Stimulated activated CD4-positive, alpha-beta T cell treated with anti-CD3 and anti-CD28 coated beads, TNF-alpha, amount 100 ng/mL, for 1 hour (primary cell): ENCODE data around the gene NRXN2.

Experiments used
- DNase-seq, 3 donors: peaks; one replicate each; pipeline ENCODE4 v3.0.0-alpha.2; 2020; ENCODE audit warnings: low read depth in 3 of 3, low spot score in 1 of 3

NRXN2 gene

DNA sequence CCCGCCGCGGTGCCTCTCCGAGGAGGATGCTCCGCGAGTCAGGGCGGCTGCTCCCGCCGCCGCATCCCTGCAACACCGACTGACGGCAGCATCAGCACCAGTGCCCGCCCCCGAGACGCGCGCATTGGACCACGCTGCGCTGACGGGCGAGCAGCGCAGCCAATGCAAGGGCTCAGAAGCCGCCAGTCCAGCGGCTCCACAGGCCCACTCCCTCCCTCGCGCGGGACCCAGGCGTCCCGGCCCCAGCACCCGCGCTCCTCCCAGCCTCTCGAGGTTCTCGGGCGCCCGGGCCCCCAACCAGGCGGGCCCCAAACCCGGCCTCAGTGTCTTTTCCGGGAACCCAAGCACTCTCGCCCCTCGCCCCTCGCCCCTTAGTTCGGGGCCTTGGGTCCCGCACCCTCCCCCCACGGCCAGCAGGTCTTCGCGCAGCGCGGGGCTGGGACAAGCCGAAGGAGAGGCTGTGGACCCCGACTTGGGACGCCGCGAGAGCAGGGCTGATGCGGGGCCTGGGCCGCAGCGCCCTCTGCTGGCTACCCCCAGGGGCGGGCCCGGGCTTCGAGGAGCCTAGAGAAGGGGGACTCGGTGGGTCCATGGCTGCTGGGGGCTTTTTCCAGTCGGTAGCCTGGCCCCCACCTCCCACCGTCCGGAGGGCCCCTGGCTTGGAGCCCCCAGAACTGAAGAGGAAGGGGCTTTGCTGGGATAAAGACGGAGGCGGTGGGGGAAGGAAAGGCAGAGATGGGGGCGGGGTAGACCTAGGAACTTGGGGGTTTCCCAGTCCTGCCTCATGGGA lies at the start of gene NRXN2:
NRXN2 (minus strand) TSS at position 81 of the 790 bp plus-strand sequence. CDS start 9,498 bp downstream, outside the sequence.
- peak; percentile 57 to 75 (median 72) for DNase-seq

DNA sequence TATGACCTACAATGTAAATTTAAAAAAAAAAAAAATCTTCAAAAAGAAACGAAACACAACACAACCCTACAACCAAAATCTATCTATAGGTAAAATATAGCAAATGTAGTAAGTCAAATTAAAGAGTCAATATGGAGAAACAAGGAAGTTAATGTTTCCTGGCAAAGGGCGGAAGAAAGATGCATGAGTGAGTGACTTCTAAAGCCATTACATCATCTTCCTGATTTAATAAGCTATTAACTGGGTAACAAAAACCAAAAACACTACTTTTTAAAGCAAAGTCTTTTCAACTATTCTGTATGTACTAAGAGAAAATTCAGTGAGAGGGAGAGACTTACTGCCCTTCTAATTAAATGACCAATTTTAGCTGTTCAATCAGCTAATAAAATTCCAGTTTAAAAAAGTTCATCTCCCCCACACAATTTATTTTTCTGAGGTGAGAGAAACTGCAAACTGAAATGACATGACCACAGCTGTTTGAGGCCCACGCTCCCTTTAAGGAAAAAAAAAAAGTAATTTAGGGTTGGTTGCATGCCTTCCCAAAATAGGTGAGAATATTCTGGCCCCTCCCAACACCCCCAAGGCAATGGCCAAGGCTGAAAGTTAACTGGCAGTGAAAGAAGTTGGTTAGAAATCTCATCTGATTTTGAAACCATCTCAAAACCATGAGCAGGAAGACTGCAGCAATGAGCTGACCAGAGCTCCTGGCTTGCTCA lies 49.5 kb upstream of the NRXN2 start:
- DNase-seq = no peak

DNA sequence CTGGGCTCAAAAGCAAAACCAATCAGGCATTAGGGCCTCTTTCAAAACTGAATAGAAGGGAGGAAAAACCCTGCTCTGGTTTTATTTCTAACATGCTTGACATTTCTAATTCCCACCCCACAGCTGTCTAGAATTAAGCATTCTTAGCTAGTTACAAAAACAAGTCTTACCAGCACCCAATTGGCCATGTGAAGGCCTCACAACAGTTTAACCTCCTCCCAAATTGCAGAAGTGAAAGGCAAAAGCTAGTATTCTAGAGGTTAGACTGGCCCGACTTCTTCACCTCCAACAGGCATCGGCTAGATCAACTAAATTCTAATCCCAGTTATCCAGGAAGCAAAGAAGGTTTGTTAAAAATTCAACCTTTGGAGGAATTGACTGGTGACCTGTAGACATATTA lies 48.9 kb upstream of the NRXN2 start:
- DNase-seq = no peak

DNA sequence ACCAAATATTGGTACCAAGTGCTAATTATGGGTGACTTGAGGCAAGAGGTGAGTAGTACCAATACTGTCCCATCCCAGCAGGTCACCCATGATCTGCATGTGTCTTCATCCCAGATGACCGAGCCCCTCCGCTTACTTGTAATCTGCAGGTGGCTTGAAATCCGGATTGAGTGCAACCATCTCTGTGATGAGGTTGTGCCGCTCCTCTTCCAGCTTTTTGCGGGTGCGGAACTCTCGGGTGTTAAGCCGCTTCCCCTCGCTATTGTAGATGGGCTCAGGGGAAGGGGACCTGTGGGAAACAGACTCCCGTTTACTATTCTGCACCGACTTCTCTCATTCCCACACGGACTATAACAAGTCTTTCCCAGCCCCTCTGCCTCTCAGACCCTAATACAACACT lies 47.1 kb upstream of the NRXN2 start:
- DNase-seq = no peak

DNA sequence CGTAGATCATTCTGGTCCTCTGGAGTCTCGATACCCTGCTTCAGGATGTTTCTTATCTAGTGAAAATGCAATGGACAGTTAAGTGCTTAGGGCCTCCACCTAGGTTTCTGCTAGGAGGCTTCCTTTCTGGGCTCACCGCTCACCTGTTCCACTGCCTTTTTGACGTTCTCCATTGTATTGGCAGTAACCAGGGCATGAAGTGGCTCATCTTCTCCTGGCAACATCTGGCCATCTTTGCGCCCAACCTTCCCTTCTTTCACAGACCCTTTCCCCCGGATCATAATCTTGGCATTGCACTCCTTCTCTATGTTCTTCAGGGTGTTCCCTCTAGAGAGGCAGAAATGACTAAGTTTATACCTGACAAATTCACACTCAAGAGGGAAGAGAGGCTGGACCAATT lies 46.3 kb upstream of the NRXN2 start:
- DNase-seq = no peak

DNA sequence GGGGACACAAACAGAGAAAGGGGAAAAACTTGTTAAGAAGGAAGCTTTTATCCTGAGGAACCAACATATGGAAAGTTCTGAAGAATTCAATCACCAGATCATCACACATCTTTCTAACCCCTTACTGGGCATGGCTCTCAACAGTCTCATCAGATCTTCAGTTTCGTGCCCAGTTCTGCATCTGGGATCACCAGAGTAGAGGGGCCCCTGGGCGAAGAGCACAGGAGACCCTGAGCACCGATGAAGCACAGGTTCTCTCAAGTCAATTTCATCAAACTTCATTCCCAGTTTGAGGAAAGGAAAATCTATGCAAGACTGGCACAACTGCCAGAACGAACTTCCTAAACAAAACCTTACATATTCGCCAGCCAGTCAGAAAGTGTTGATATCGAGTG lies 45.3 kb upstream of the NRXN2 start:
- no peak for DNase-seq

DNA sequence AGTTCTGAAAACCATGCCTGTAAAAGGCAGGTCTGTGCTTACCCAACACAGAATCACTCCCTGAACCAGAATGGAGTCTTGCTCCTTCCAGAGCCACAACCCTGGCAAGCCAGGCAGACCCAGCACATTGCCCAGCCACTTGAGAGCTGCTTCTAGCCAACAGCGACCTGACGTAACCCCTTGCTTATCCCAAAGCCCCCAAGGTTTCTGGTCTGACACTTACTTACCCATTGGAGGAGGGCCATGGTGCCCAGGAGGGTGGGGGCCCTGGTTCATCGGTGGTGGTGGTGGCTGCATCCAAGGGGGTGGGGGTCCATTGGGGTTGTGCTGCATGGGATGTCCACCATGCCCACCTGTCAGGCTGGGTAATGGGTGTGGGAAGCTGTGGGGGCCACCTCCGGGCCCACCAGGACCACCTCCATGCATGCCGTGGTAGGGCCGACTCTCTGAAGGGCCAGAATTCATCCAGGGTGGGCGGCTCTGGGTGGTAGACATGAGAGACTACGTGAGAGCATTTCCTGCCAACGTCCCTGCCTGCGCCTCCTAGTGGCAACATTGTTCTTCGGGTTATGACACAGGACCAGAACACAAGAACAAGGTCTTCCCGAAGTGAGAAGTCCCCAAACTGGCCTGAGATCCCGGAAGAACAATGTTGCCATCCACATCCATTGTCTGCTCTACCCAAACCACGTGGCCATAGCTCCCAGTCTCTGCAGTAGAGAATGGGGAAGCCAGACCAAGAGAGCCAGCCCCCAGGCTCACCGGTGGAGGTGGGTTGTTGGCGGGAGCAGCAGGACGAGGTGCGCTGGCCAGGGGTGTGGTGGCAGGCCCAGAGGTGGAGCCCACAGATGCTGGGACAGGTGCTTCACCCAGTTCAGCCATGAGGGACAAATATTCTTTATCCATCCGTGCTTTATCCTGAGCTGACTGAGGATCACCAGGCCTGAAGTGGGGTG lies 44.6 kb upstream of the NRXN2 start:
- DNase-seq = peak; percentile 56 to 63 (median 56)

DNA sequence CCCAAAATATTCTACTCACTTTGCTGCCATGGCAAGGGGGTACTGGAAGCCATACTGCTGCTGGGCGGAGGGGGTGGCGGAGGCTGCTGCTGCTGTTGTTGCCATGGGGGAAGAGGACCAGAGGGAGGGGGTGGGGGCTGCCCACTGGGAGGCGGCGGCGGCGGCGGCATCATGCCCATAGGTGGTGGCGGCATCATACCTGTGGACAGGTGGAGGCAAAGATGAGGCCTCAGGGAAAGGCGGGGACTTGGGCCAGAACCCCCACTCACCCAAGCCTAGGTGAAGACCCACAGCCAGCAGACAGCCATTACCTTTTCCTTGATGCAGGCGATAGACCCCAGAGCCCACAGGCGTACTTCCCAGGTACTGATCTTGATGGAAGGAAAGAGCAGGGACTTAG lies 43.9 kb upstream of the NRXN2 start:
- no peak for DNase-seq

DNA sequence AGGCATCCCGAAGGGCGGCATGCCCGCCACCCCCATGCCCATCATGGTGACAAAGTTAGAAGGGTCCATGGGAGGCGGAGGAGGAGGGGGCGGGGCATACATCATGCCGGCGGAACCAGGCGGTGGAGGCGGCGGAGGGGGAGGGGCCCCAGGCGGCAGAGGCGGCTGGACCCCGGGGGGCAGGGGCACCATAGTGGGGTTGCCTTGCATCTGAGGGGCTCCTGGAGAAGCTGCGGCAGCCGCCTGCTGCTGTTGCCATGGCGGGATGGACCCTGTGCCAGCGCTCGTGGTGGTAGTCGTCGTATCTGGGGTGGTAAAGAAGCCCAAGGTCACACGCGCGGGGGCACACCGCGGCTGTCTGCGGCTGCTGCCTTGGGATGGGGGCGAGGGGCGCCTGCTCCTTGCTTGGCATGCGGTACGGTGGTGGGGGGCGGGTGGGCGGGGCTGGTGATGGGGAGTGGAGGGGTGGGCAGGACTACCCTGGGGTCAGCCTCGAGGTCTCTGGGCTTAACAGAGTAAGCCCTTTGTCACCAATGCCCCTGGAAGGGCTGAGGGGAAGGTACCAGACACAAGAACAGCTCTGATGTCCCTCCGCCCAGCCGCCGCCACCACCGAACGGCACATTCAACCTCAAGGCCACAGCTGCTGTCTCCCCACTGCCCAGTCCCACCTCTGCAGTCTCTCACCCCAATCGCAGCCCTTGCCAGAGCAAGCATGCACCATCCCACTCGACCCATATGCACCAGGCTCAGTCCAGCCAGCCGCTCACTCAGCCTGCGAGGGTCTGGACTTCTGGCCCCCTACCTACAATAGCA lies 43.1 kb upstream of the NRXN2 start:
- no peak for DNase-seq

DNA sequence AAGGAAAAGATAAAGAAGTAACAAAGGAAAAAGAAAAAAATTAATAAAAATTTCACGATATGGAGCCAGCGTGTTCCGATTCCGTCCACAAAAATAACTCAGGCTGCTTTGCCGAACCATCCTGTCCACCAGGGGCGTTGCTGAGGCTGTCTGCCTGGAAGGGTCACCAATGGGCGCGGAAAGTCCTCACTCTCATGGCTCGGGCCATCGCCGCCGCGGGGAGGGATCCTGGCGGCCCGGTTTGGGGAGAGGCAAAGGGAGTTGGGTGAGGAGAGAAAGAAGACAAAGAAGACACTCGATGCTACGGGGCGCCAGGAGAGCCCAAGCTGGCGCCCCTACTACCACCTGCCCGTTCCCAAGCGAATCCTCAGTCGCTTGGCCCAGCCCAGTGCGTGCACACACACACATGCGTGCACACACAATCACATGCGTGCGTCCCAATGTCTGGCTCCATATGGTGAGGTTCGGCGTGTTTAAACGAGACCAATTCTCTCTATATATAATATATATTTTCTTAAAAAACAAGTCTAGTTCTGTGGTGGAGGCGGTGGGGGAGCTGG lies 42.4 kb upstream of the NRXN2 start:
- no peak for DNase-seq

DNA sequence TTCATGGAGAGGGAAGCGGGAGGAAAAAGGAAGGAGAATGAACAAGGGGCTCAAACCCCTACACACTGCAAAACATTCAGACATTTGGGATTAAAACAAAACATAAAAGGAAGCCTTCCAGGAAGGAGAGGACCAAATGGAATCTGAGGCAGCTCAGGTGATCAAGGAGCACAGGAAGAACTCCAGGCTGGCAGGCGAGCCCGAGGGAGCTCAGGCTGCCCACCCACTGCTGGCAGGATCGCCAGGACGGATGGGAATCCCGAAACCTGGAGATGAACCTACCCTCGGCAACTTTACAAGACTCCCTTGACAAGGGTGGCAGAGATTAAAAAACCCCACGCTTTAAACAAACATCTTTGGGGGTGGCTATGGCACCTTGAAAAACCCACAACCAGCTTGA lies 41.8 kb upstream of the NRXN2 start:
- no peak for DNase-seq

DNA sequence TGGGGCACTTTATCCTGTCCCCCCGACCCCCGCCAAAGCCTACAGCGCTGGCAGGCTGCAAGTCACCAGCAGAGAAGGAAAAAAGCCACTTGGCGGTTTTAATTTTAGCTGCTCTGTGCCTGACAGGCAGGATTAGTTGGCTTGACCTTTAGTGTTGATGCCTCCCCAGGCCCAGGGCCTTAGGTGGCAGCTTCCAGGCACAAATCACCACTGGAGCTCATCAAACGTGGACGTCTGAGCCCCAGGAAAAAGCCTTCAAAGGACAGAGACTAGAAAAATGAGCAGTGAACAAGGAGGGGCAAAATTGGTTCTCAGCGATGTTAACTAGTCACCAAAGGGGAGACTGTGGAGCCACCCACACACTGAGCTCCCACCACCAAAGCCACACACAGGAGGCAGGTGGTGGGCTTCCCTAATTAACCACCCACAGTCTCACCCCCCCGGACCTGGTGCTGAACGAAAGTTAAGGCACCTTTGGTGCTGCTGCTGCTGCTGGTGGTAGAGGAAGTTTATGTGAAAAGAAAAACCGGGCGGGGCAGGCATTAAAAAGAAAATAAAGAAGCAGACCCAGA lies 41.1 kb upstream of the NRXN2 start:
- DNase-seq = no peak

DNA sequence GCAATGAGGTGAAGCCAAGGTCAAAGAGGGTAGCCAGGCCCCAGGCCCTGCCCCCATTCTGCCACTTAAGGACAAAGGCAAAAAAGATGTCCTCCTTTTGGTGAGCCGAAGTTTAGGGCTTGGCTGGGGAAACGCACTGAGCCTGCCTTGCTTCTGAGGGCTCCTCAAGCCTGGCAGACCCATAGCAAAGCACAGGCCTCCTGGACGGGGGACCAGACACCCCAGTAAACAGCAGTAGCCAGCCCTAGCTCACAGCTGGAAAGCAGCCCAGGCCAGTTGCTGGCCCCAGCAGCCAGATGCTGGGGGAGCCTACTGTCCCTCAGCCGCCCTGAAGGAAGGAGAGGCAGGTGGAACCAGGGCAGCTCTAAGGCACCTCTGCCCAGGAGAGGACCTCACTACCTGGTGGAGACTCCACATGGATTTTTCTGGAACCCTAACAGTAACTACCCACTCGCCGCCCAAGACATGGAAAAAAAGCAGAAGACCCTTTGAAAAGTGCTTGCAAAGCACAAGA lies 40.6 kb upstream of the NRXN2 start:
- DNase-seq = no peak

DNA sequence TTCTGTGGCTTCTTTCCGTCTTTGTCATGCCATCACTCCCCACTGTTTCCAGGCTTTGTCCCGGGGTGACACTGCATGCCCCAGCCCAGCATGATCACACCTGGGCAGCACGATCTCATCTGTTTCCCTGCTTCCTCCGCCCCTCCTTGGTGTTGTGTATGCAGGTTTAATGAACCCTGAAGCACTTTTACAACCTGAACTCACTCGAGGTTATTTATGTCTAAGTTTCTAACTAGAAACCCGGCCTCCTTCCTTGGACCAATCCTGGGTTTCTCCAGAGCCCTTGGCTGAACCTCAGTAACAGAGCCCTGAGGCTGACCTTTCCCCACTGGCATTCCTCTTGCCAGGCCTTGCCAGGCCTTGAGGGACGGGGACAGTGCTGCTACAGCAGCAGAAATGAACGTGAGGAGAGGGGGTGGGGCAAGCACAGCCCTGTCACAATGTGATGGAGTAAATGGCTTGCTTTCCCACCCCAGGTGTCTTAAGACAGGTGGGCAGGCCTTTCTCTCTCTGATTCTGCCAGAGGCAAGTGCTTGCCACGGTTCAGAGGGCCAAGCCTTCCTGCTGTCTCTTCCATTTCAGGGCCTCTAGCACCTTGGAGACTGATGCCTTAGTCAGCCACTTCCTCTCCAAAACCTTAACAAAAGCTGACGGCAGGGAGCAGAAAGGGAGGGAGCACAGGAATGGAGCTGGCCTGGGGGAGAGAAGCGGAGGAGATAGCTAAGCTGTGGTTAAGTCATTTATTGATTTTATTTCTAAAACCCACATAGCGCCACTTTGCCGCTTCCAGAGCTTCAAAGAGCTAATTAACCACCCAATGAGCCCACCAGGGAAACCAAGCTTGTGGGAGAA lies 39.9 kb upstream of the NRXN2 start:
- DNase-seq = no peak

DNA sequence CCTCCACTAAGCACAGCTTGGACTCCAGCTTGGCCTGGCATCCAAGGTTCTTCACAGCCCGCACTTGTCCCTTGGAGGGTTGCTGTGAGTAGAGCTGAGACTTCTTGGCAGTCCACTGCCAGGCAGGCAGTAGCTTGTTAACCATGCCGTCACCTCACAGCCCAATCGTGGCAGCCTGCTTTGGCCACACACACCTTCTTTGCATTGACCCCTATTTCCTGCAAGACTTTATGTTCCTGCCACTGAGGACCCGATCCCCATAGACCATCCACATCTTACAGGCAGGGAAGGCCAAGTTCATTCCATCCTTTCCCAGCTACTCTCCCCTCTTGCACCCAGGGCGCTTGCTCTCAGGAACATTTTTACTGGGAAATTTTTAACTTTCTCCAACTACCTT lies 39.3 kb upstream of the NRXN2 start:
- DNase-seq = no peak

DNA sequence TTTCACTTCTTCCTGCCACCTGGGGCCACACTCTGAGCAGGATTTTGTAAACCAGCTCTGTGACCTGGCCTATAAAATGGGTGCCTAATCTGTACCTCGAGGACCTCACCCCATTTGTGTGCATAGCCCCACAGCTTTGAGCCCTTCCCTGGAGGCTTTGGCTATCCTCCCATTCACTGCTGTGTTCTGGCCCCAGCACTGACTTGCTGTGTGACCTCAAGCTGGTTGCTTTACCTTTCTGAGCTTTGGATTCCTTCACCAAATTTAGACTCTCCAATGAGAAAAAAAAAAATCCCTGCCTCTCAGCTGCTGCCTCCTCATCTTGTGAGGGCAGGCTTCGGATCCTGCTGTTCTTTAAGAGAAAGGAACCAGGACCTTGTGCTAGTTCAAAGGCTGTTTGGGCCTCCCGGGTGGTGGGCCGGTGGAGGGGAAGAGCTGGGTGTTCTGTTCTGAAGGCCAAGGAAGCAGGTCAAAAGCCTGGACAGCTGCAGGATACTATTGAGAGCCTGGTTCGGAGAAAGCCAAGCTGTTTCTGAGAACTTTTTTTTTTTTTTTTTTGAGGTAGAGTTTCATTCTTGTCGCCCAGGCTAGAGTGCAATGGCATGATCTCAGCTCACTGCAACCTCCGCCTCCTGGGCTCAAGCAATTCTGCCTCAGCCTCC lies 37.9 kb upstream of the NRXN2 start:
- DNase-seq = no peak

DNA sequence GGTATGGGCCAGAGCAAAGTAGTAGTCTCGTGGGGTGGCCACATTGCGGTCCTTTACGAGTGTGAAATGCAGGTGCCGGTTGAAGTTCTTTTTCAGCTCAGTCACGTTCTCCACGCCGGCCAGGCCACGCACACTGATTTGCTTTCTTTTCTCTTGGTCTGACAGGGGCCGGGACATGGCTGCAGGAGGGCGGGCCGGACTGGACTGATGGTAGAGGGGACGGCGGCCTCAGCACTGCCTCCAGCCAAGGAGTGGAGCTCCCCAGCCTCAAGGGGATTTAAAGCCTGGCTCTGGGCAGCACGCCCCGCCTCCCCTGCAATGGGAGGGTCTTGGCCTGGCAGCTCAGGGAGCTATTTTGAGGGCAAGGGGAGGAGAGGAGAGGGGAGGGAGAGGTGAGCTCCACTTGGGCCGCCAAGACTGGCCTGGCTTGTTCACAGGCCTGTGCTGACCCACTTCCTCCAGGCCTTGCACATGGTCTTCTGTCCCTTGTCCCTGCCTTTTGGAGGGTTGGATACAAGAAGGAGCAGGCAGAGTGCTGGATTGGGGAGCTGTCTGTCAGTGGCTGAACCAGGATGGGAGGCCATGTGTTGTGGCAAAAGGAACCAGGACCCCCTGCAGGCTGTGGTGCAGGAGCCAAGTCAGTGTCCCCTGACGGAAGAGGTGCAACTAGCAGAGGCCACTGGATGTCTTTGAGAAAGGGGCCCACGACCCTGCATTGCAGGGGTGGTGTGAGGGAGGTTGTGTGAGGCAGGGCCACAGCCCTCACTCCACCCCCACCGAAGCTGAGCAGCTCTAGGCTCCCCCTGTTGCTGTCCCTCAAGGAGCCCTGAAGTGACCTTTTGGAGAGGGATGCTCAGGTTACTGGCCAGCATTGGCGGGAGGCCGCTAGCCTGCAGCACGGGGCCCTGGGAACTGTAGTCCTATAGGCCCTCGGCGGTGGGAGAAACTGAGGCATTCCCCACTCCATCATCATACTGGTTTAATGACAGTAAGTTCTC lies 37.0 kb upstream of the NRXN2 start, which contains the start of gene PYGM:
PYGM (minus strand) TSS at position 253 of the 998 bp plus-strand sequence; CDS start at position 177, 76 bp downstream.
- no peak for DNase-seq
